GM23338 (cell line): Measurements from ENCODE around the gene C10orf90.

Experiments used
- EZH2 ChIP-seq: fragments of 200-600 bp; sonication (generic); IDR thresholded peaks from one replicate; pipeline ENCODE4 v1.8.0; 2017; ENCODE audit warnings: antibody characterized with exemption, mild to moderate bottlenecking, low read depth; ENCODE audit not compliant: unreplicated experiment
- EZH2phosphoT487 ChIP-seq: fragments of 200-600 bp; sonication (generic); IDR thresholded peaks from one replicate; pipeline ENCODE4 v1.8.1; 2018; ENCODE audit warnings: antibody characterized with exemption; ENCODE audit not compliant: unreplicated experiment
- REST ChIP-seq: IDR thresholded peaks from one replicate; pipeline ENCODE4 v1.6.1; 2018; ENCODE audit warnings: antibody characterized with exemption; ENCODE audit not compliant: unreplicated experiment
- ZNF331 ChIP-seq: fragments of 250-450 bp; sonication (Bioruptor Pico); IDR thresholded peaks from 2 replicates; pipeline ENCODE4 v1.5.0; 2020; ENCODE audit warnings: low read depth, mild to moderate bottlenecking, moderate library complexity
- TF ChIP-seq, protein P1 (sequence below), 2 experiments: fragments of 200-600 bp in 1 of 2; sonication (generic) in 1 of 2; conservative IDR thresholded peaks; 2 replicates each; pipeline versions ENCODE4 v1.5.1 to v1.6.1; 2016 to 2017; ENCODE audit warnings: antibody characterized with exemption in 2 of 2, low read depth in 2 of 2, mild to moderate bottlenecking in 2 of 2, moderate library complexity in 1 of 2

- TF ChIP-seq ZNF331 (CRISPR knock-in tag) (no peak), EZH2phosphoT487 (no peak), EZH2 (no peak), REST (no peak)
- TF ChIP-seq, protein P1, sequence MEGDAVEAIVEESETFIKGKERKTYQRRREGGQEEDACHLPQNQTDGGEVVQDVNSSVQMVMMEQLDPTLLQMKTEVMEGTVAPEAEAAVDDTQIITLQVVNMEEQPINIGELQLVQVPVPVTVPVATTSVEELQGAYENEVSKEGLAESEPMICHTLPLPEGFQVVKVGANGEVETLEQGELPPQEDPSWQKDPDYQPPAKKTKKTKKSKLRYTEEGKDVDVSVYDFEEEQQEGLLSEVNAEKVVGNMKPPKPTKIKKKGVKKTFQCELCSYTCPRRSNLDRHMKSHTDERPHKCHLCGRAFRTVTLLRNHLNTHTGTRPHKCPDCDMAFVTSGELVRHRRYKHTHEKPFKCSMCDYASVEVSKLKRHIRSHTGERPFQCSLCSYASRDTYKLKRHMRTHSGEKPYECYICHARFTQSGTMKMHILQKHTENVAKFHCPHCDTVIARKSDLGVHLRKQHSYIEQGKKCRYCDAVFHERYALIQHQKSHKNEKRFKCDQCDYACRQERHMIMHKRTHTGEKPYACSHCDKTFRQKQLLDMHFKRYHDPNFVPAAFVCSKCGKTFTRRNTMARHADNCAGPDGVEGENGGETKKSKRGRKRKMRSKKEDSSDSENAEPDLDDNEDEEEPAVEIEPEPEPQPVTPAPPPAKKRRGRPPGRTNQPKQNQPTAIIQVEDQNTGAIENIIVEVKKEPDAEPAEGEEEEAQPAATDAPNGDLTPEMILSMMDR (conservative IDR thresholded peaks at IDR 0.05; ENCODE audit: low read depth in 2 of 2) = no peak
Measured at GRCh38 chr10:126538439-126539135, 131.9 kb downstream of the C10orf90 start.
